HG03280 (cell line): ENCODE data around the gene CYP2D6.

Experiments used
- ATAC-seq: cut with Tn5 transposase; IDR thresholded peaks from one replicate; pipeline ENCODE4 v1.9.1; 2021; ENCODE audit warnings: mild to moderate bottlenecking, moderate library complexity; ENCODE audit not compliant: unreplicated experiment

The CYP2D6 gene

DNA sequence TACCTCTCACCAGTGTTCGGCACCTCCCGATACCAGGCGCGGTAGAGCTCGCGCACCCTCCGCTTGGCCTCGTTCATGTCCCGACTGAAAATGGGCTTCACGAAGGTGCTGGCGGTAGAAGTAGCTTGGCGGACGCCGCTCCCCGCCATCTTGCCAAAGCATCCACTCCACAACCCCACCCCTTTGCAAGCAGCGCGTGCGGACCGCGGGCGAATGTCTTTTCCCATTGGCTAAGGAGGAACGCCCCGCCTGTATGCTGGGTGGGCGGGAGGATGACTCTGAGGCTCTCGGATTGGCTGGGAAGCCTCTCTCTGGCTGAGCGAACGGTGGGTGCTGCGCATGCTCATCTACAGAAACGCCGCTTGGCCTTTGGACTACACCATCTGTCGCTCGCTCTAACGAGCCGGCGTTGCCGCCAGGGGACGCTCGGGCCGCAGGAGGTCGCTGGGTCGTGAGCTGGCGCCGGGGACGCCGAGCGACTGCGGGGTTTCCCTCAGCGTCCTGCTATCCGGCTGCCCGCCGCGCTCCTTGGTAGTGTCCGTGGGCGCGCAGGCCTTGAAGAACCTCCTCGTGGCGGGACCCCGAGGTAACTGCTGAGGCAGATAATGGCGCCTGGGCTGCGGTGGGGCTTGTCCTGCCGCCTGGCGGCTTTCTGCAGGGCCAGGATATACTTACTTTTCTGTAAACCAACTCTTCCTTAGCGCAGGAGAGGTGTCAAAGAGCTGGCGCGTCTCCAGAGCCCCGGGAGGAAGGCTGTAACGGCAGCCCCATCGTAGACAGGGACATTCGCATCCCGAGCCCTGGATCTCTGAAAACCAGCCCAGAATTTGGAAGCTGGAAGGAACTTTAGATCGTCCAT lies 39.8 kb downstream of the CYP2D6 start, which contains the start of gene NDUFA6:
NDUFA6 (minus strand) TSS at position 177 of the 859 bp plus-strand sequence; CDS start at position 149, 28 bp downstream.
- peak; percentile 93 for ATAC-seq

DNA sequence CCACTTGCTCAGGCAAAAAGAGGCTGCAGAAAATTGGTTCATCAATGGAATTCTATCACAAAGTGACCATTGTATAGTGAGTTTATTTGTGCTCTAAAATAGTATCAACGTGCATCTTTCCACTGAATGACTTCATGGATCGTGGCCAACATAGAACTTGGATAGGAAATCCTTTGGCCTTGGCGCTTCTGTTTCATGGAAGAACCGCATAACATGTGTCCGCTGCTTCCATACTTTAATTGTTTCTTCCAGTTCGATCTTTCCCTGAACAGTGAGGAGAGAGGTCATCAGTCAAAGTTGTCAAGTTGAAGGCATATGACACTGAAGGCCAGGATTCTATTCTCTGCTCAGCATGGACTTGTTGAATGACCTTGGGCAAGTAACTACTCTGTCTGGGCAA lies 44.6 kb downstream of the CYP2D6 start:
- no peak for ATAC-seq

DNA sequence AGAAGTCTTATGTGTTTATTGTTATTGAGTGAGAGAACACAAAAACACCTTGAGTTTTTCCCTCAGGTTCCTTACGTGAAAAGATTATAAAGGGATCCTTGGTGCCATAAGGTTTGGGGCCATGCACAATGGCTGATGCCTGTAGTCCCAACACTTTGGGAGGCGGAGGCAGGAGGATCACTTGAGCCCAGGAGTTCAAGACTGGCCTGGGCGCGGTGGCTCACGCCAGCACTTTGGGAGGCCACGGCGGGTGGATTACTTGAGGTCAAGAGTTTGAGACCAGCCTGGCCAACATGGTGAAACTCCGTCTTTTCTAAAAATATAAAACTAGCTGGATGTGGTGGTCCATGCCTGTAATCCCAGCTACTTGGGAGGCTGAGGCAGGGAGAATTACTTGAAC lies 45.7 kb downstream of the CYP2D6 start:
- ATAC-seq, result no peak

DNA sequence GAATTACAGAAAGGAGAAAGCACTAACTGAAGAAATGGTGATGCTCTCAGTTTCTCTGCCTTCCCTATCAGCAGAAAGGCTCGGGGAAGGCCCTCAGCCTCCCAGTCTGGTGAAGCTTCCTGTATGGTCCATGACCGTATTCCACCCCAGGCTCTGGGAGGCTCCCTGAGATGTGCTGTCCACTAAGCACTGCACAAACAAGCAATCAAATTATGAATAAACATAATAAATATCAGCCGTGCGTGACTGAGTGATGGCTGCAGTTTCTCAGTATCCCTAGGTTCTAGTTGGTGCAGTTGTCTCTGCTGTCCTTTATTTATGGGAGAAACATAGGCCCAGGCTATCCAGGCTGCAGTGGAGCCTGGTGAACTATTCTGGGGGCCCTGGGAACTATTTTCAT lies 47.5 kb downstream of the CYP2D6 start:
- no peak for ATAC-seq

DNA sequence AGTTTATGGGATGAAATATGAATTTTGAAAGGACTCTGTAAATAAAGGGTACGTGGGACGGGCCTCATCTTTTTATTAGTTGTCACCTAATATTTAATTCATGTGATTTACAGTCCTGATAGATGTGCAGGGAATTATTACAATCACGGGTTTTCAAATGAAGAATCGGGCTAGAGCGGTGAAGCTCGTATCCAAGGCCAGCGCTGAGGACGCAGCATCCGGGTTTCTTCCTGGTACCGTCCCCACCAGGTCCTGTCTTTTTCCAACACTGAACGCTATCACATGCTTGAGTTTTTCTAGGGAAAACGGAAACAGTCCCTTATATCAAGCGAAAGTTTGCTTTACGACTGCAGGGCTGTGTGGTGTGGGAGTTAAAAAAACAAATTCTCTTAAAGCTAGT lies 50.3 kb downstream of the CYP2D6 start:
- no peak for ATAC-seq

DNA sequence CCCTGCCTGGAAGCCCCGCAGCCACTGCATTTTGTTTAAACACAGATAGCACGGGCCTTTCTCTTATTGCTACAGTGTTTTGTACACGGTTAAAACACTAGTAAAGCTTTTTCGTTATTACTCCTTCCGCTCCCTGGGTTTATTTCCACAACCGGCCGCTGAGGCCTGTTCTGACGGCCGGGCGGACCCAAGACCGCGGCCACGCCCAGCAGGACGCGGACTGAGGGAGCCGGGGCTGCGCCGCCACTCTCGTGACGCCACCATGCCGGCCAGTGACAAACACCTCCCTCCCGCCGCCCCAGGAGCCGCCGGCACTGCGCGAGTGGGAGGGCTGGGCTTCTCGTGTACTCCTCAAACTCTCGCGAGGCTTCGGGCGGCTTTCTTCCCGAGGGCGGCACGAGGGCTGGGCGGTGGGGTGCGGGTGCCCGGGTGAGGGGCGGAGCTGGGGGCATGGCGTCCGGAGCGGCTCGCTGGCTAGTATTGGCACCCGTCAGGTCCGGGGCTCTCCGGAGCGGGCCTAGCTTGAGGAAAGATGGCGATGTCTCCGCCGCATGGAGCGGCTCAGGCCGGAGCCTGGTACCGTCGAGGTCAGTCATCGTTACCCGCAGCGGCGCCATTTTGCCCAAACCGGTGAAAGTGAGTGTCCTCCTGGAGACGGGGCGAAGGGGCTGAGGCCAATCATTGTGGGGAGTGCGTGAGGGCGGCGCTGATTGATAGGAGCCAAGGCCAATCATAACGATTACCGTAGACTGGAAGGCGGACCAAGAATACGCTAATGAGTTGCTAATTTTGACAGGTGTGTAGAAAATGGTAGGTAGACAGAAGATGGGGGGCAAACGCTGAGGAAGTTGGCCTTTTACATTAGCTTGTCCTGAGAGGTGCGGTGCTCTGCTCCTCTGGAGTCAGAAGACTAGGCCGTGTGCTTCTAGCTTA lies 51.0 kb downstream of the CYP2D6 start, which contains the start of gene SMDT1:
SMDT1 (plus strand) TSS at position 382 of the 933 bp plus-strand sequence; CDS start at position 451, 69 bp downstream.
- ATAC-seq, result peak; percentile 80

DNA sequence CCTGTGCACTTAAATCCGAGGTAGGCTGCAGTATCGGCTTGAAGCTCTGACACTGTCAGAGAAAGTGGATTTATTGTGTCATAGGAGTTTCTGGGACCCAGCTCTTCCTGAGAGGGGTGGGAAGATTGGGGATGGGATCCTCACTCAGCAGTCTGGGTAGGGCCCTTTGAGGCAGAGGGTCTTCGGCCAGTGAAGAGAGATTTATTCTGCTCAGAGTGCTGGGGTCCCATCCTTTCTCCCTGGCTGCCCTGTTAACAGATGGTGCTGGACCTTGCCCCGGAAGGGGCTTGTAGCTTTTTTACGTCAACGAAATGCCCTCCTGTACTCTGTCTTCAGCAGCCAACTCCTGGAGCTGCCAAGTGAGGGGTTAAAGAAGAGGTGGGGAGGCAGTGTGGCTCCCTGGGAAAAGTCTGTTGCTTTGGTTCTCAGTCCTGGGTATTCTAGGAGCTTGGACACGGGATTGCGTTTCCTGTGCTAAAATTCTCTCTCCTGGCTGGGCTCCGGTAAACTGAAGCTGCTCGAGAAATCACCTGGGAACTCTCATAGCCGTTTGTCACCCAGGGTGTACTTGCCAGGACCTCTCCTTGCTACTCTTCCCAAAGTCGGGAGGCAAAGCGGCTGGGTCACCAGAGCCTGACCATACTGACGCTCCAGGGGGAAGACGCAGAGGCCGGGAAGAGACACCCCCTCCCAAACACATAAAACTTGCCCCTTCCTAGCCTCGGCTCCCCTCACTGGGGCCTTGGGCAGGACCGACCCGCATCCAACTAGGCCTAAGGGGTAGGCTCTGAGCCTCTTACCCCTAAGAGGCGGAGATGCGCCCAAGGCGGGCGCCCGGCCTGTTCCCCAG lies 51.9 kb downstream of the CYP2D6 start:
- peak; percentile 6 for ATAC-seq

DNA sequence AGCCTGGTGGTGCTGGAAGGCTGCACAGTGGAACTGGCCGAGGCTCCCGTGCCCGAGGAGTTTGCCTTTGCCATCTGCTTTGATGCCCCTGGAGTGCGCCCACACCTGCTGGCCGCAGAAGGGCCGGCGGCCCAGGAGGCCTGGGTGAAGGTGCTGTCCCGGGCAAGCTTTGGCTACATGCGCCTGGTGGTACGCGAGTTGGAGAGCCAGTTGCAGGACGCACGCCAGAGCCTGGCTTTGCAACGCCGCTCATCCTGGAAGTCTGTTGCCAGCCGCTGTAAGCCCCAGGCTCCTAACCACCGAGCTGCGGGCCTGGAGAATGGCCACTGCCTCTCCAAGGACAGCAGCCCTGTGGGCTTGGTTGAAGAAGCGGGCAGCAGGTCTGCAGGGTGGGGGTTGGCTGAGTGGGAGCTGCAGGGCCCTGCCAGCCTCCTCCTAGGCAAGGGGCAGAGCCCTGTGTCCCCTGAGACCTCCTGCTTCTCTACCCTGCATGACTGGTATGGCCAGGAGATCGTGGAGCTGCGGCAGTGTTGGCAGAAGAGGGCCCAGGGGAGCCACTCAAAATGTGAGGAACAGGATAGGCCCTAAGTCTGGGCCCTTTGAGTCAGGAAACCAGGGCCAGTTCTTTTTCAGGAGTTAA lies 53.0 kb downstream of the CYP2D6 start:
- ATAC-seq, result no peak

DNA sequence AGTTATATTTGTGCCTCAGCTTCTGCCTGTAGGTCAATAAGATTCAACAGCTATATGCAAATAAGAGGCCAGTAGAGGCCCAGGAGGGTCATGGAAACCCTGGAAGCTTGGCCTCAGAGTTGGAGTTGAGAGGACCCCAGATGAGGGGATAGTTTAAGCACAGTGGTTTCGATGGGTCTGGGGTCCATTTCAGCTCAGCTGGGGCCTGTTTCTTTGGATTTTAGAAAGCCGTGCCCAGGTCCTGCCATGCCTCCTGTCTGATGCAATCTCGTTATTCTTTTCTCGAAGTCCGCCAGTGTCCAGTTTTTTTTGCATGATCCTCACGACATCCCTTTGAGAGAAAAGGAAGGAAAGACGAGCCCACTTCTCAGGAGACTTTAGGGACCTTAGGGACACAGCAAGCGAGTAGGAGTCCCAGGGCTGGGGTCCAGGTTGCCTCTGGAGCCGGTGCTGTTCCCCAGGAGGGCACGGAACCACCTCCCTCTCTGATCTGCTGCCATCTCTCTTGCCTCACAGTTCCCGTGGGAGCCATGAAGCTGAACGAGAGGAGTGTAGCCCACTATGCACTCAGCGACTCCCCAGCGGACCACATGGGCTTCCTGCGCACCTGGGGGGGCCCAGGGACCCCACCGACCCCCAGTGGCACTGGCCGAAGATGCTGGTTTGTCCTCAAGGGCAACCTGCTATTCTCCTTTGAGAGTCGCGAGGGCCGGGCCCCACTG lies 53.7 kb downstream of the CYP2D6 start:
- ATAC-seq, result no peak
